Endothelial cell of umbilical vein (primary cell): ENCODE results near the gene MRPS18B. TPM values are rescaled to one million over a fixed set of nuclear protein-coding genes. Genes with fewer than 3 reads are reported as not detected.

Experiments
- BruUV-seq: library from RNA; stranded (reverse); fragments of 400-500 nt; replicated peaks from 2 replicates; lab custom pipeline; 2021; lab: Mats Ljungman, UMichigan
- CTCF ChIA-PET: fragments of 300-600, 350-600 bp; sonication (Branson Sonifier 250); formaldehyde crosslinking; loops from one replicate; lab custom pipeline; 2021; ENCODE audit warnings: antibody characterized with exemption, inconsistent platforms; lab: Charles Lee
- POLR2A ChIA-PET: fragments of 300-600, 350-600 bp; sonication (Branson Sonifier 250); formaldehyde crosslinking; loops from one replicate; lab custom pipeline; 2021; ENCODE audit warnings: antibody characterized with exemption, inconsistent platforms; lab: Charles Lee
- DNase-seq: peaks from one replicate; pipeline ENCODE4 v3.0.0-alpha.2; 2011; ENCODE audit warnings: low read depth, low spot score
- FAIRE-seq: peaks from 2 replicates; lab custom pipeline; 2011; peaks lifted over from hg19 to GRCh38; lab: Jason Lieb, UNC
- H2AFZ ChIP-seq: 2 replicates; pipeline ENCODE4 v1.6.0; 2012; ENCODE audit warnings: low read depth, low read length, control low read depth, inconsistent platforms
- H3K27ac ChIP-seq: 2 replicates; pipeline ENCODE4 v1.5.1; 2011; ENCODE audit warnings: low read depth, mild to moderate bottlenecking, control low read depth, low read length, moderate library complexity; ENCODE audit not compliant: insufficient read depth
- H3K27me3 ChIP-seq, 2 experiments: 2 replicates each; pipeline versions ENCODE4 v1.6.0 to v1.6.1; 2011; ENCODE audit warnings: low read length in 2 of 2, mixed read lengths in 1 of 2; ENCODE audit not compliant: control insufficient read depth in 2 of 2, insufficient read depth in 2 of 2
- H3K36me3 ChIP-seq, 2 experiments: 2 replicates in 1 of 2; 3 replicates in 1 of 2; pipeline ENCODE4 v1.5.1; 2011; ENCODE audit warnings: low read length in 2 of 2, mild to moderate bottlenecking in 1 of 2, moderate library complexity in 1 of 2; ENCODE audit not compliant: control insufficient read depth in 2 of 2, insufficient read depth in 2 of 2; ENCODE audit errors: extremely low read depth in 1 of 2
- H3K4me1 ChIP-seq: 3 replicates; pipeline ENCODE4 v1.5.1; 2011; ENCODE audit warnings: mild to moderate bottlenecking, low read length; ENCODE audit not compliant: control insufficient read depth, insufficient read depth; ENCODE audit errors: extremely low read depth
- H3K4me2 ChIP-seq: 2 replicates; pipeline ENCODE4 v1.6.1; 2011; ENCODE audit warnings: low read length, control low read depth, mixed read lengths; ENCODE audit not compliant: insufficient read depth
- H3K4me3 ChIP-seq, 3 experiments: fragments of 200-600 bp in 1 of 3; sonication (generic), shearing (Covaris generic) in 1 of 3; replicated peaks in 1 of 3; 2 replicates each; pipeline ENCODE4 v1.5.1; 2011 to 2016; ENCODE audit warnings: control low read depth in 3 of 3, low read length in 3 of 3, mild to moderate bottlenecking in 2 of 3, inconsistent platforms in 1 of 3, low read depth in 1 of 3, moderate library complexity in 1 of 3; ENCODE audit not compliant: insufficient read depth in 1 of 3
- H3K79me2 ChIP-seq: 2 replicates; pipeline ENCODE4 v1.6.0; 2012; ENCODE audit warnings: low read length, inconsistent platforms; ENCODE audit not compliant: control insufficient read depth, insufficient read depth
- H3K9ac ChIP-seq: replicated peaks from 2 replicates; pipeline ENCODE3; 2011; ENCODE audit warnings: low read length, control low read depth; ENCODE audit not compliant: insufficient read depth; ENCODE audit errors: extremely low read depth
- H3K9me1 ChIP-seq: replicated peaks from 3 replicates; pipeline ENCODE4 v1.6.0; 2011; ENCODE audit warnings: mild to moderate bottlenecking, low read length; ENCODE audit not compliant: control insufficient read depth, insufficient read depth; ENCODE audit errors: extremely low read depth
- H3K9me3 ChIP-seq: replicated peaks from 2 replicates; pipeline ENCODE4 v1.5.1; 2012; ENCODE audit warnings: low read length, inconsistent platforms; ENCODE audit not compliant: control insufficient read depth, insufficient read depth
- H4K20me1 ChIP-seq: replicated peaks from 2 replicates; pipeline ENCODE3; 2011; ENCODE audit warnings: mild to moderate bottlenecking, low read length; ENCODE audit not compliant: control insufficient read depth, insufficient read depth; ENCODE audit errors: extremely low read depth
- CTCF ChIP-seq, 2 donors: IDR thresholded peaks; 1 replicate in 1 of 2; 2 replicates in 1 of 2; pipeline ENCODE4 v1.5.1; 2011; ENCODE audit warnings: low read length in 2 of 2, mild to moderate bottlenecking in 2 of 2, moderate library complexity in 2 of 2, control low read depth in 1 of 2, inconsistent platforms in 1 of 2, low read depth in 1 of 2; ENCODE audit not compliant: insufficient read depth in 1 of 2; ENCODE audit errors: extremely low read depth in 1 of 2
- EZH2 ChIP-seq: IDR thresholded peaks from 2 replicates; pipeline ENCODE4 v1.6.1; 2012; ENCODE audit warnings: borderline replicate concordance, low read depth, mild to moderate bottlenecking, moderate library complexity, low read length, inconsistent platforms; ENCODE audit not compliant: severe bottlenecking
- FOS ChIP-seq: IDR thresholded peaks from 2 replicates; pipeline ENCODE4 v1.6.1; 2011; ENCODE audit warnings: mild to moderate bottlenecking, low read length, moderate library complexity, borderline replicate concordance; ENCODE audit not compliant: insufficient read depth
- GATA2 ChIP-seq: IDR thresholded peaks from 2 replicates; pipeline ENCODE4 v1.7.0; 2011; ENCODE audit warnings: low read depth, mild to moderate bottlenecking, moderate library complexity, mixed read lengths, low read length; ENCODE audit not compliant: insufficient read length, insufficient read depth
- JUN ChIP-seq: IDR thresholded peaks from 2 replicates; pipeline ENCODE4 v1.6.1; 2011; ENCODE audit warnings: borderline replicate concordance, low read depth; ENCODE audit not compliant: insufficient read length, insufficient read depth
- MAX ChIP-seq: IDR thresholded peaks from 2 replicates; pipeline ENCODE4 v1.6.1; 2011; ENCODE audit not compliant: insufficient read depth, insufficient read length
- MYC ChIP-seq: IDR thresholded peaks from one replicate; pipeline ENCODE4 v1.6.1; 2011; ENCODE audit warnings: mild to moderate bottlenecking, low read depth, low read length
- POLR2A ChIP-seq: IDR thresholded peaks from 2 replicates; pipeline ENCODE4 v1.6.1; 2012; ENCODE audit warnings: low read depth, mild to moderate bottlenecking, control low read depth, low read length
- POLR2AphosphoS5 ChIP-seq: IDR thresholded peaks from 2 replicates; pipeline ENCODE4 v1.6.1; 2012; ENCODE audit warnings: low read depth, mild to moderate bottlenecking, control low read depth, low read length, moderate library complexity; ENCODE audit not compliant: insufficient read depth
- dilution Hi-C: fragments of 300-500 bp; cut with MboI; formaldehyde crosslinking; loops from one replicate; pipeline ENCODE4 v1.15.0; 2019; ENCODE audit warnings: low sequenced_read_pairs; ENCODE audit not compliant: extremely low pct_ligation_motif_present
- intact Hi-C: fragments of 100-400 bp; cut with micrococcal nuclease; formaldehyde crosslinking; loops from one replicate; pipeline ENCODE4 v1.10.0; 2022
- polyA plus RNA-seq, 4 experiments: library from polyadenylated mRNA; depleted of rRNA in 3 of 4; stranded (reverse) in 3 of 4; unstranded in 1 of 4; fragments of >200 nt; gene quantifications; 2 replicates each; pipeline versions ENCODE4 v1.2.1 to v1.2.3, GENCODE V29; 2011 to 2012; ENCODE audit warnings: missing spikeins in 1 of 4
- total RNA-seq: library from RNA; stranded (reverse); gene quantifications from 2 replicates; pipeline ENCODE4 v1.2.3, GENCODE V29; 2021

MRPS18B gene
- total and polyA plus RNA-seq, 2 donors (not counting 3 experiments of a cell fraction or from before 2014, with no cell fraction given), result 32.6 to 49.1 TPM

GRCh38 chr6:30590509-30590908 lies 27.1 kb upstream of the MRPS18B start:
- Histone ChIP-seq H2AFZ (no peak overlapping the region), H3K27ac (no peak overlapping the region), H3K9me1 (no peaks in the 10 kb centered on the region), H3K9me3 (no peaks in the 10 kb centered on the region), H3K4me2 (no peak overlapping the region), H3K27me3 (no peaks in the 10 kb centered on the region), H3K4me1 (peaks cover 2% of the 10 kb centered on the region), H3K36me3 (peaks cover 26 to 32% of the 10 kb centered on the region in 2 experiments), H4K20me1 (no peaks in the 10 kb centered on the region), H3K79me2 (peaks cover 7% of the 10 kb centered on the region), H3K4me3 (no peak overlapping the region), H3K9ac (no peak overlapping the region)
- ChIA-PET POLR2A (no interaction called here), CTCF (interaction anchor here (1.0 to 2.2 kb wide), 7 partner anchors 8 to 140 kb away, joined by 3 to 13 read pairs (median 4); no protein-coding TSS in a partner anchor)
- no peak for FAIRE-seq
- no TSS peak for BruUV-seq
- dilution Hi-C loops, result no loop called here
- TF ChIP-seq MAX (no peak), POLR2A (no peak), GATA2 (no peak)
- intact Hi-C loops, result no loop called here
- DNase-seq, result no peak

- TF ChIP-seq EZH2 (no peak), GATA2 (no peak), MYC (no peak), POLR2AphosphoS5 (no peak), FOS (no peak), JUN (no peak), POLR2A (no peak), MAX (no peak), CTCF (IDR thresholded peaks at IDR 0.05; ENCODE audit: extremely low read depth in 1 of 2, insufficient read depth in 1 of 2, low read depth in 1 of 2, low read length in 2 of 2) (no peak)
- Histone ChIP-seq H3K4me2 (no peak overlapping the region), H3K9me3 (no peaks in the 10 kb centered on the region), H2AFZ (no peak overlapping the region), H3K9ac (no peak overlapping the region), H3K4me1 (peaks cover 2% of the 10 kb centered on the region), H3K9me1 (no peaks in the 10 kb centered on the region), H4K20me1 (no peaks in the 10 kb centered on the region), H3K4me3 (no peak overlapping the region), H3K27me3 (no peaks in the 10 kb centered on the region), H3K36me3 (peaks cover 23 to 27% of the 10 kb centered on the region in 2 experiments), H3K79me2 (peaks cover 7% of the 10 kb centered on the region), H3K27ac (no peak overlapping the region)
- CTCF ChIA-PET, result interaction anchor here (1.4 to 2.2 kb wide), 4 partner anchors 47 to 140 kb away, joined by 4 to 13 read pairs (median 10); no protein-coding TSS in a partner anchor
- POLR2A ChIA-PET, result no interaction called here
- dilution Hi-C loops, result no loop called here
- BruUV-seq, result no TSS peak
- intact Hi-C loops, result no loop called here
- FAIRE-seq (no peak), DNase-seq (peak; percentile 49)
Observed at GRCh38 chr6:30591008-30591407, 26.6 kb upstream of the MRPS18B start.
